SU-DHL-6 (cell line): ENCODE measurements around the gene TRMT10A.

Source experiments
- H2AFZ ChIP-seq: fragments of 200-600 bp; sonication (generic); 2 replicates; pipeline ENCODE4 v1.6.1; 2014; ENCODE audit warnings: low read depth, mild to moderate bottlenecking, moderate library complexity, mixed read lengths, antibody characterized with exemption, low read length; ENCODE audit not compliant: severe bottlenecking
- H3F3A ChIP-seq: fragments of 200-600 bp; shearing (Covaris generic); 2 replicates; pipeline ENCODE4 v1.6.0; 2016; ENCODE audit warnings: antibody characterized with exemption, mild to moderate bottlenecking; ENCODE audit not compliant: insufficient read depth
- H3K27ac ChIP-seq: fragments of 200-600 bp; sonication (generic); 2 replicates; pipeline ENCODE4 v1.5.1; 2016; ENCODE audit warnings: low read depth, mild to moderate bottlenecking, low read length, moderate library complexity, mixed read lengths
- H3K27me3 ChIP-seq: fragments of 200-600 bp; sonication (generic), shearing (Covaris generic); 2 replicates; pipeline ENCODE4 v1.6.0; 2014; ENCODE audit warnings: mild to moderate bottlenecking, low read length
- H3K36me3 ChIP-seq: fragments of 200-600 bp; sonication (generic); 2 replicates; pipeline ENCODE4 v1.6.1; 2014; ENCODE audit warnings: mild to moderate bottlenecking, low read length, mixed read lengths
- H3K4me2 ChIP-seq: fragments of 300-600, 200-600 bp; shearing (Covaris generic), sonication (generic); 2 replicates; pipeline ENCODE4 v1.6.0; 2014; ENCODE audit warnings: low read length, low read depth, mild to moderate bottlenecking; ENCODE audit not compliant: poor library complexity, severe bottlenecking
- H3K4me3 ChIP-seq: fragments of 200-600 bp; sonication (generic); 2 replicates; pipeline ENCODE4 v1.5.1; 2014; ENCODE audit warnings: antibody characterized with exemption, low read length, mild to moderate bottlenecking, mixed read lengths; ENCODE audit not compliant: insufficient read depth, poor library complexity, severe bottlenecking
- H3K79me2 ChIP-seq: fragments of 200-600 bp; sonication (generic); 2 replicates; pipeline ENCODE4 v1.6.1; 2014; ENCODE audit warnings: mild to moderate bottlenecking, low read length, moderate library complexity; ENCODE audit not compliant: insufficient read depth
- H3K9ac ChIP-seq: fragments of 200-600 bp; sonication (generic); 2 replicates; pipeline ENCODE4 v1.7.0; 2014; ENCODE audit warnings: mild to moderate bottlenecking, low read length
- H3K9me2 ChIP-seq: fragments of 200-600 bp; sonication (generic); replicated peaks from 2 replicates; pipeline ENCODE4 v1.6.1; 2014; ENCODE audit warnings: low read length; ENCODE audit not compliant: insufficient read depth
- H3K9me3 ChIP-seq: fragments of 200-600 bp; sonication (generic); 2 replicates; pipeline ENCODE4 v1.6.1; 2014; ENCODE audit warnings: low read length, mixed read lengths; ENCODE audit not compliant: insufficient read depth
- H4K20me1 ChIP-seq: fragments of 200-600 bp; sonication (generic); 2 replicates; pipeline ENCODE4 v1.6.1; 2014; ENCODE audit warnings: low read depth, mild to moderate bottlenecking, antibody characterized with exemption, low read length, moderate library complexity, mixed read lengths
- CTCF ChIP-seq: fragments of 200-600 bp; sonication (generic); IDR thresholded peaks from one replicate; pipeline ENCODE4 v1.5.1; 2017; ENCODE audit warnings: antibody characterized with exemption, mild to moderate bottlenecking, low read length, moderate library complexity; ENCODE audit not compliant: insufficient read depth, poor library complexity, severe bottlenecking
- EZH2phosphoT487 ChIP-seq: fragments of 200-600 bp; sonication (generic), shearing (Covaris generic); conservative IDR thresholded peaks from 2 replicates; pipeline ENCODE4 v1.6.1; 2018; ENCODE audit warnings: mild to moderate bottlenecking, antibody characterized with exemption, low read length, moderate library complexity, mixed read lengths

TRMT10A gene

GRCh38 chr4:99594818-99595217 lies 31.0 kb upstream of the TRMT10A start:
- Histone ChIP-seq H3F3A (no peaks in the 10 kb centered on the region), H3K4me3 (no peak overlapping the region), H4K20me1 (no peaks in the 10 kb centered on the region), H3K4me2 (no peak overlapping the region), H3K27ac (no peak overlapping the region), H3K9me2 (no peaks in the 10 kb centered on the region), H3K9me3 (no peaks in the 10 kb centered on the region), H3K79me2 (no peaks in the 10 kb centered on the region), H3K27me3 (no peaks in the 10 kb centered on the region), H2AFZ (no peak overlapping the region), H3K9ac (no peak overlapping the region), H3K36me3 (no peaks in the 10 kb centered on the region)
- no peak for TF ChIP-seq CTCF
- TF ChIP-seq EZH2phosphoT487, result no peak

GRCh38 chr4:99593781-99594641 lies 30.2 kb upstream of the TRMT10A start:
- Histone ChIP-seq H3K27ac (no peak overlapping the region), H3K4me2 (no peak overlapping the region), H3K9me3 (no peaks in the 10 kb centered on the region), H3F3A (no peaks in the 10 kb centered on the region), H3K9ac (no peak overlapping the region), H3K36me3 (no peaks in the 10 kb centered on the region), H3K4me3 (no peak overlapping the region), H3K9me2 (no peaks in the 10 kb centered on the region), H3K27me3 (no peaks in the 10 kb centered on the region), H4K20me1 (no peaks in the 10 kb centered on the region), H2AFZ (no peak overlapping the region), H3K79me2 (no peaks in the 10 kb centered on the region)
- TF ChIP-seq CTCF, result no peak
- TF ChIP-seq EZH2phosphoT487, result no peak

GRCh38 chr4:99591757-99592156 lies 27.9 kb upstream of the TRMT10A start:
- no peaks in the 10 kb centered on the region for H3K79me2 ChIP-seq
- no peaks in the 10 kb centered on the region for H4K20me1 ChIP-seq
- H3K9me3 ChIP-seq, result no peaks in the 10 kb centered on the region
- H3K4me2 ChIP-seq, result no peak overlapping the region
- no peak overlapping the region for H3K9ac ChIP-seq
- H3F3A ChIP-seq, result no peaks in the 10 kb centered on the region
- no peak overlapping the region for H3K4me3 ChIP-seq
- no peak overlapping the region for H3K27ac ChIP-seq
- TF ChIP-seq CTCF (no peak), EZH2phosphoT487 (no peak)
- H3K9me2 ChIP-seq, result no peaks in the 10 kb centered on the region
- no peak overlapping the region for H2AFZ ChIP-seq
- no peaks in the 10 kb centered on the region for H3K36me3 ChIP-seq
- H3K27me3 ChIP-seq, result no peaks in the 10 kb centered on the region
